HepG2 (cell line): ENCODE results near the gene SFXN2. TPM values are rescaled to one million over a fixed set of nuclear protein-coding genes. Genes with fewer than 3 reads are reported as not detected.

ENCODE experiments used
- CHCHD3 ChIP-seq: sonication (generic); formaldehyde crosslinking; IDR thresholded peaks from 2 replicates; pipeline ENCODE4 v1.8.0; 2022; ENCODE audit warnings: mild to moderate bottlenecking, missing genetic modification reagents, moderate library complexity
- CHD2 ChIP-seq: IDR thresholded peaks from 2 replicates; pipeline ENCODE4 v1.6.1; 2011; ENCODE audit warnings: low read depth, low read length, improper control_type of control experiment
- ERF ChIP-seq: IDR thresholded peaks from 2 replicates; pipeline ENCODE4 v1.6.1; 2018; ENCODE audit warnings: missing biosample characterization, missing genetic modification reagents
- ISL2 ChIP-seq: sonication (generic); formaldehyde crosslinking; IDR thresholded peaks from 2 replicates; pipeline ENCODE4 v1.5.0; 2020; ENCODE audit warnings: missing genetic modification reagents
- KIAA2018 ChIP-seq: sonication (generic); formaldehyde crosslinking; IDR thresholded peaks from 2 replicates; pipeline ENCODE4 v1.5.0; 2020; ENCODE audit warnings: mild to moderate bottlenecking, missing genetic modification reagents, borderline replicate concordance
- MXD3 ChIP-seq: IDR thresholded peaks from 2 replicates; pipeline ENCODE4 v1.6.1; 2016; ENCODE audit warnings: mild to moderate bottlenecking, missing biosample characterization, missing genetic modification reagents
- NONO ChIP-seq, 2 experiments: fragments of 450-650 bp in 1 of 2; sonication (generic) in 1 of 2; formaldehyde crosslinking in 1 of 2; IDR thresholded peaks in 1 of 2; conservative IDR thresholded peaks in 1 of 2; 2 replicates each; pipeline versions ENCODE4 v1.6.1 to v1.8.0; 2017 to 2022; ENCODE audit warnings: mild to moderate bottlenecking in 1 of 2, missing genetic modification reagents in 1 of 2, moderate library complexity in 1 of 2
- RARG ChIP-seq: sonication (generic); formaldehyde crosslinking; IDR thresholded peaks from 2 replicates; pipeline ENCODE4 v1.4.0; 2020; ENCODE audit warnings: low read depth, mild to moderate bottlenecking, missing genetic modification reagents
- SCMH1 ChIP-seq: sonication (generic); formaldehyde crosslinking; IDR thresholded peaks from 2 replicates; pipeline ENCODE4 v1.9.0; 2021; ENCODE audit warnings: missing genetic modification reagents, mild to moderate bottlenecking, borderline replicate concordance
- SMC3 ChIP-seq: IDR thresholded peaks from 2 replicates; pipeline ENCODE4 v1.6.1; 2011; ENCODE audit warnings: low read length, improper control_type of control experiment
- SOX5 ChIP-seq: IDR thresholded peaks from 2 replicates; pipeline ENCODE4 v1.6.1; 2016; ENCODE audit warnings: borderline replicate concordance
- TCF7 ChIP-seq: sonication (generic); IDR thresholded peaks from 2 replicates; pipeline ENCODE4 v1.6.1; 2016; ENCODE audit warnings: antibody characterized with exemption, low read depth
- TFAP4 ChIP-seq: sonication (generic); IDR thresholded peaks from 2 replicates; pipeline ENCODE4 v1.6.1; 2016; ENCODE audit warnings: low read depth, borderline replicate concordance
- TRIM24 ChIP-seq: sonication (generic); formaldehyde crosslinking; IDR thresholded peaks from 2 replicates; pipeline ENCODE4 v1.8.0; 2022; ENCODE audit warnings: mild to moderate bottlenecking, missing genetic modification reagents
- ZMYM2 ChIP-seq: sonication (generic); formaldehyde crosslinking; IDR thresholded peaks from 2 replicates; pipeline ENCODE4 v1.8.0; 2022; ENCODE audit warnings: mild to moderate bottlenecking, missing genetic modification reagents
- ZNF580 ChIP-seq: IDR thresholded peaks from 2 replicates; pipeline ENCODE4 v1.6.1; 2016; ENCODE audit warnings: low read depth, borderline replicate concordance
- ZNF768 ChIP-seq: sonication (generic); formaldehyde crosslinking; IDR thresholded peaks from 2 replicates; pipeline ENCODE4 v1.4.0; 2020; ENCODE audit warnings: missing genetic modification reagents
- ZNF784 ChIP-seq: sonication (generic); formaldehyde crosslinking; IDR thresholded peaks from 2 replicates; pipeline ENCODE4 v1.5.1; 2020; ENCODE audit warnings: missing genetic modification reagents, mild to moderate bottlenecking, borderline replicate concordance
- ZSCAN21 ChIP-seq: sonication (generic); formaldehyde crosslinking; IDR thresholded peaks from 2 replicates; pipeline ENCODE4 v1.8.0; 2022; ENCODE audit warnings: mild to moderate bottlenecking, missing genetic modification reagents, moderate library complexity, borderline replicate concordance
- polyA plus RNA-seq, 8 experiments: library from polyadenylated mRNA; depleted of rRNA in 3 of 8; stranded (reverse) in 7 of 8; unstranded in 1 of 8; fragments of >200 nt; fragmentation: Illumina TruSeq in 4 of 8; extraction: Trizol in 4 of 8; gene quantifications; 2 replicates each; pipeline versions ENCODE4 v1.2.1 to v1.2.3, GENCODE V29; 2011 to 2016; ENCODE audit warnings: low read depth in 4 of 8, missing spikeins in 1 of 8, mixed read lengths in 1 of 8; ENCODE audit not compliant: insufficient read depth in 1 of 8
- total RNA-seq, 5 experiments: library from RNA; depleted of rRNA; stranded (reverse); fragments of >200 nt; fragmentation: Illumina TruSeq; extraction: Trizol; gene quantifications; 2 replicates each; pipeline ENCODE4 v1.2.3, GENCODE V29; 2016; ENCODE audit warnings: low read depth in 1 of 5

SFXN2 gene
- total and polyA plus RNA-seq, 2 of the 13 experiments (the other 11 are each of a cell fraction or from before 2014, with no cell fraction given), result 12.8 to 21.1 TPM

- TF ChIP-seq RARG (CRISPR knock-in tag) (no peak), TRIM24 (no peak), ISL2 (CRISPR knock-in tag) (no peak), ZSCAN21 (CRISPR knock-in tag) (no peak), TFAP4 (peak; percentile 67; the same call in 1 of the 2 replicates), ZNF768 (no peak), CHCHD3 (CRISPR knock-in tag) (no peak), KIAA2018 (no peak), NONO (IDR thresholded peaks at IDR 0.05) (no peak), NONO (CRISPR knock-in tag; conservative IDR thresholded peaks at IDR 0.05) (no peak), SMC3 (no peak), ZNF580 (CRISPR knock-in tag) (no peak), TCF7 (peak; percentile 50; the same call in 1 of the 2 replicates), SOX5 (CRISPR knock-in tag) (no peak), ZMYM2 (CRISPR knock-in tag) (no peak), CHD2 (no peak), MXD3 (CRISPR knock-in tag) (no peak), SCMH1 (CRISPR knock-in tag) (no peak), ERF (CRISPR knock-in tag) (no peak), ZNF784 (CRISPR knock-in tag) (no peak)
These were observed 62.5 kb downstream of the SFXN2 start (continued) for GRCh38 chr10:102776779-102777456.
